Brain microvascular endothelial cell (primary cell): ENCODE data around the gene RTL1.

Source experiments
- DNase-seq: peaks from one replicate; pipeline ENCODE4 v3.0.0-alpha.2; 2020
- H3K27ac ChIP-seq: fragments of 250-450 bp; sonication (Bioruptor Pico); 2 replicates; pipeline ENCODE4 v1.5.1; 2020; ENCODE audit warnings: mild to moderate bottlenecking, moderate library complexity
- H3K27me3 ChIP-seq: fragments of 250-450 bp; sonication (Bioruptor Pico); replicated peaks from 2 replicates; pipeline ENCODE4 v1.5.1; 2020; ENCODE audit warnings: mild to moderate bottlenecking
- H3K36me3 ChIP-seq: fragments of 250-450 bp; sonication (Bioruptor Pico); replicated peaks from 2 replicates; pipeline ENCODE4 v1.5.1; 2020; ENCODE audit warnings: mild to moderate bottlenecking
- H3K4me3 ChIP-seq: 2 replicates; pipeline ENCODE4 v1.5.1; 2011; ENCODE audit warnings: low read depth, mild to moderate bottlenecking, control low read depth, low read length, moderate library complexity
- in situ Hi-C: cut with HindIII; loops from 2 replicates; pipeline ENCODE4 v1.10.0; 2017; ENCODE audit warnings: low sequenced_read_pairs, low pct_ligation_motif_present
- TF ChIP-seq, protein P1 (sequence below): IDR thresholded peaks from 2 replicates; pipeline ENCODE4 v1.5.1; 2011; ENCODE audit warnings: low read depth, mild to moderate bottlenecking, moderate library complexity, low read length, control low read depth, inconsistent platforms; ENCODE audit errors: missing control alignments

Gene RTL1

GRCh38 chr14:100903672-100904185 is at the start of gene RTL1:
Gene RTL1 (minus strand): TSS chr14:100903722. CDS start chr14:100884788, 18,934 bp downstream.
- TF ChIP-seq, protein P1, sequence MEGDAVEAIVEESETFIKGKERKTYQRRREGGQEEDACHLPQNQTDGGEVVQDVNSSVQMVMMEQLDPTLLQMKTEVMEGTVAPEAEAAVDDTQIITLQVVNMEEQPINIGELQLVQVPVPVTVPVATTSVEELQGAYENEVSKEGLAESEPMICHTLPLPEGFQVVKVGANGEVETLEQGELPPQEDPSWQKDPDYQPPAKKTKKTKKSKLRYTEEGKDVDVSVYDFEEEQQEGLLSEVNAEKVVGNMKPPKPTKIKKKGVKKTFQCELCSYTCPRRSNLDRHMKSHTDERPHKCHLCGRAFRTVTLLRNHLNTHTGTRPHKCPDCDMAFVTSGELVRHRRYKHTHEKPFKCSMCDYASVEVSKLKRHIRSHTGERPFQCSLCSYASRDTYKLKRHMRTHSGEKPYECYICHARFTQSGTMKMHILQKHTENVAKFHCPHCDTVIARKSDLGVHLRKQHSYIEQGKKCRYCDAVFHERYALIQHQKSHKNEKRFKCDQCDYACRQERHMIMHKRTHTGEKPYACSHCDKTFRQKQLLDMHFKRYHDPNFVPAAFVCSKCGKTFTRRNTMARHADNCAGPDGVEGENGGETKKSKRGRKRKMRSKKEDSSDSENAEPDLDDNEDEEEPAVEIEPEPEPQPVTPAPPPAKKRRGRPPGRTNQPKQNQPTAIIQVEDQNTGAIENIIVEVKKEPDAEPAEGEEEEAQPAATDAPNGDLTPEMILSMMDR = no peak
- peaks cover 60% of the 10 kb centered on the region for H3K36me3 ChIP-seq
- peaks cover 2% of the 10 kb centered on the region for H3K27me3 ChIP-seq
- no peak within 1 kb of the TSS for H3K4me3 ChIP-seq
- H3K27ac ChIP-seq = no peak within 1 kb of the TSS
- no peak for DNase-seq
- in situ Hi-C loops = no loop called here

GRCh38 chr14:100950024-100950423 is 46.5 kb upstream of the RTL1 start:
- no peak for DNase-seq
- H3K36me3 ChIP-seq = peaks cover 18% of the 10 kb centered on the region
- TF ChIP-seq, protein P1 = no peak
- no peaks in the 10 kb centered on the region for H3K27me3 ChIP-seq
- H3K27ac ChIP-seq = no peak overlapping the region
- no peak overlapping the region for H3K4me3 ChIP-seq
- in situ Hi-C loops = no loop called here

DNA sequence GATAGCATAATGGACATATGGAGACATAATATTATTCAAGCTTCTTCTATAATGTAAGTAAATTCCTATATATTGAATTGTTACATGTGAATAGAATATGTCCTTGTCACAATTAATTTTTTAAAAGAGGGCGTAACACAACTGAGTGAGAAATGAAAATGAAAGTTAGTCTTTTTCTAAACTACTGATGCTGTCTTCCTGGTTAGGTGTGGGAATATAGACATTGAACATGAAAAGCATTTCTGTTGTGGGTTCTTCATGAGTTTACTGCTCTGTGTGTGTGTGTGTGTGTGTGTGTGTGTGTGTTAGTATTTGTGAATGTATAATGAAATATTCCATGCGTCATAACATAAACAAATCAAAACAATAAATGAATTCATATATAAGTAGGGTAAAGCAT is 40.5 kb upstream of the RTL1 start:
- in situ Hi-C loops = no loop called here
- peaks cover 8% of the 10 kb centered on the region for H3K36me3 ChIP-seq
- TF ChIP-seq, protein P1 = no peak
- no peak for DNase-seq
- no peak overlapping the region for H3K27ac ChIP-seq
- no peak overlapping the region for H3K4me3 ChIP-seq
- no peaks in the 10 kb centered on the region for H3K27me3 ChIP-seq

DNA sequence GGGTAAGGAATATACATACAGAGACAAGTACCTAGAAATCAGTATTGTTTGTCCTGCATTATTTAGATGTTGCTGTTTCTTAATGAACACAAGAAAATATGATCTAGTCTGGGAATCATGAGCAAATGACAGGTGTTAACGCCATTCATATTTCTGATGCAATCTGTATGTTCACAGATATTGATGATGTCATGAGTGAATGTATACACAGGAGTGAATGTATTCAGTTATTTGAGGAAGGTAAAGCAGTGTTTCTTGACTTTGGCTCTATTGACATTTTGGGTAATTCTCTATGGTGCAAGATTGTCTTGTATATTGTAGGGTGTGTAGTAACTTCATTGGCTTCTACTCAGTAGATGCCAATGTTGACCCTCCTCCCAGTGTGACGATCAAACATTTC is 26.7 kb upstream of the RTL1 start:
- in situ Hi-C loops = no loop called here
- H3K27ac ChIP-seq = no peak overlapping the region

GRCh38 chr14:100915560-100915959 is 12.0 kb upstream of the RTL1 start:
- Histone ChIP-seq H3K27ac (no peak overlapping the region), H3K4me3 (no peak overlapping the region), H3K27me3 (no peaks in the 10 kb centered on the region), H3K36me3 (peaks cover 34% of the 10 kb centered on the region)
- in situ Hi-C loops = no loop called here
- TF ChIP-seq, protein P1 = no peak
- DNase-seq = no peak

More for the DNA sequence above, 26.7 kb upstream of the RTL1 start:
- Histone ChIP-seq H3K36me3 (peaks cover 2% of the 10 kb centered on the region), H3K4me3 (no peak overlapping the region), H3K27me3 (no peaks in the 10 kb centered on the region)
- DNase-seq = no peak
- TF ChIP-seq, protein P1 = no peak

- Histone ChIP-seq H3K27ac (no peak overlapping the region), H3K27me3 (no peaks in the 10 kb centered on the region), H3K4me3 (no peak overlapping the region), H3K36me3 (peaks cover 44% of the 10 kb centered on the region)
- in situ Hi-C loops = no loop called here
- no peak for DNase-seq
- TF ChIP-seq, protein P1 = no peak
Measured at GRCh38 chr14:100914597-100915021, 11.1 kb upstream of the RTL1 start.
